Stimulated activated CD4-positive, alpha-beta T cell treated with anti-CD3 and anti-CD28 coated beads, Interleukin-2, amount 100 ng/mL, for 4 hours (primary cell): ENCODE measurements around the gene RIN3.

ENCODE experiments used
- DNase-seq: peaks from one replicate; pipeline ENCODE4 v3.0.0-alpha.2; 2020; ENCODE audit warnings: low read depth

Gene RIN3

DNA sequence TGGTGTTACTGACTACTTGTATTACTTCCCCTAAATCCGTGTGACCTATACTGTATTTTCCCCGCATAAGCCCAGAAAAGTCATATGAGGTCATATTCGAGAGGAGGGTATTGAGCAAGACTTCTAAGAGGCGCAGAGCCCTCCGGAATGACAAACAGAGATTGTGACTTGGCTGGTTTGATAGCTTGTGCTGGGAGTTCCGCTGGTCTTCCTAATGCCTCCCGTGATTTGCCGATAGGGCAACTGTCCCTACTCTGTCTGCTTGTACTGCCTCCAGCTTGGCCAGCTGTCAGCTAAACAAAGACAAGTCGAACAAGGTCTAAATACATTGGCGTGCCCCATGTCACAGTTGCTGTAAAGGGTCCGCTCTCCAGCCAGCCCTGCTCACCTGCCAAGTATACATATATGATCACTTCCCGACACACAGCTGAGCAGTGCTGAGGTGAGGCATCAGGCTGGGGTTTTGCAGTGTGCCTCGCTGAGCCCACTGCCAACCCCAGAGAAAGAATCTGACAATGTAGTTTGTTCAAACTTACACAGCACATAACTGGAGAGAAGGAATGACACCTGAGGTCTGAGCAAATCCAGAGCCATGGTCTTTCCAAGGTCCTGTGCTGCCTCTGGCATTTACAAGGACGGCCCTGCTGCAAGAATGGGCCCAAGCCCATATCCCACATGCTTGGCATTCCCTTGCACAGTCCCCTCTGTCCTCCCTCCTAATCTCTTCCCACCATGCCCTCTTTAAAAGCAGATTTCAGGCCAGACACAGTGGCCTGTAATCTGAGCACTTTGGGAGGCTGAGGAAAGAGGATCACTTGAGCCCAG lies 211.1 kb downstream of the RIN3 start:
- no peak for DNase-seq

DNA sequence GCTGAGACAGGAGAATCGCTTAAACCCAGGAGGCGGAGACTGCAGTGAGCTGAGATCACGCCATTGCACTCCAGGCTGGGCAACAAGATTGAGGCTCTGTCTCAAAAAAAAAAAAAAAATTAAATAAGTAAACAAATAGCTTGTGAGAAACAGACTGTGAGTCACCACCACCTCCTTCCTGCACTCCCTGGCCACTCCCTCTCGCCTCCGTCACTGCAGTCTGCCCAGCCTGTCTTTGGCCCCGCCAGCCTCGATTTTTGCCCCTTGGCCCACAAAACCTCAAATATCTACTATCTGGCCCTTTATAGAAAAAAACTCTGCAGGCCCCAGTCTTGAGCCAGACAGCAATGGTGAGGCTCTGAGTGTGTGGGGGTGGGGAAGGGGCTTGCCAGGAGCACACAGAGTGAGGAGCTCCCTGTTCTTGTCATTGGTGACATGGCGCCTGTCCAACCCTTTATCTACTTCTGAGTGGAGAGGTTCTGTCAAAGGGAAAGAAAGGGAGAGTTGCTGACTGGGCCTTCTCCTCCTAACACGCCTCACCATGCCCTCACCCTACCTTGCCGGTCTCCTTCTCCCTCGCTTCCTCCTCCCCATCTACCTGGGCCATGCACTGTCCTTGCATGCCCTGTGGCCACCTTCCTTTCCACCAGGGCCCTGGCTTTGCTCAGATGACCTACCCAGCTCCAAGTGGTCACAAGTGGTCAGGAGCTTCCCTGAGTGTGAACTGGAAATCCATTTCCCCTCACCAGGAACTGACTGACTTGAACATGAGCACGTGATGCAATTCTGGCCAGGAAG lies 212.8 kb downstream of the RIN3 start:
- no peak for DNase-seq

DNA sequence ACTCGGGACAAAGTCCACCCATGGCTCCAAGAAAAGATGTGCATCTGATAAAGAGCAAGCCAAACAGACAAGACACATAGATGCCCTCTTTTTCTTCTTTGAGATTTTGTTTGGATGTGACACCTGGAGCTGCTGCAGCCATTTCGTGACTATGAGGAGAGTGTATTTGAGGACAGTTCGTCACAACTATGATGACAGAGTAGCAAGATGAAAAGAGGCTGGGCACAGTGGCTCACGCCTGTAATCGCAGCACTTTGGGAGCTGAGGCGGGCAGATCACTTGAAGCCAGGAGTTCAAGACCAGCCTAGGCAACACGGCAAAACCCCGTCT lies 213.3 kb downstream of the RIN3 start:
- no peak for DNase-seq

DNA sequence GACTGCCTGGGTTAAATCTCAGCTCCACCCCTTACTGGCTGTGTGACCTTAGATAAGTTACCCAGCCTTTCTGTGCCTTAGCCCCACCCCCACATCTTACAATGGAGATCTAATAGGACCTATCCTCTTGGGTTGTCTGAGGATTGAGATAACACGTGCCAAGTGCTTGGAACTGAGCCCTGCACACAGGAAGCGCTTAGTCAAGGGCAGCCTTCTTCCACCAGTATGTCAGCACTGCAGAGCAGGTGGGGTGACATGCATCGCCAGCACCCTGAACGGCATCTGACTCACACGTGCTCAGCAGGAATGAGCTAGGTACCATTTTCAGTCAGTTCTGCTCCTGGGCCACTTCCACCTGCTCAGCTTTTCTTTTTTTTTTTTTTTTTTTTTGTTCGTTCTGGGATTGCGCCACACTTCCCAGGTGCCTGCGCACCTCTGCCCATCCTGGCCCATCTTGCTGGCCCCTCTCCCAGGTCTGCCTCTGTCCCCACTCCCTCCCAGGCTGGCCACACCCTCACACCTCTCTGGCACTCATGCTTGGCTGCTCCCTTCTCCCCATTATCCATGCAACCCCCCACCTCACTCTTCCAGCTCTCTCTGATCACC lies 215.3 kb downstream of the RIN3 start:
- DNase-seq = no peak

DNA sequence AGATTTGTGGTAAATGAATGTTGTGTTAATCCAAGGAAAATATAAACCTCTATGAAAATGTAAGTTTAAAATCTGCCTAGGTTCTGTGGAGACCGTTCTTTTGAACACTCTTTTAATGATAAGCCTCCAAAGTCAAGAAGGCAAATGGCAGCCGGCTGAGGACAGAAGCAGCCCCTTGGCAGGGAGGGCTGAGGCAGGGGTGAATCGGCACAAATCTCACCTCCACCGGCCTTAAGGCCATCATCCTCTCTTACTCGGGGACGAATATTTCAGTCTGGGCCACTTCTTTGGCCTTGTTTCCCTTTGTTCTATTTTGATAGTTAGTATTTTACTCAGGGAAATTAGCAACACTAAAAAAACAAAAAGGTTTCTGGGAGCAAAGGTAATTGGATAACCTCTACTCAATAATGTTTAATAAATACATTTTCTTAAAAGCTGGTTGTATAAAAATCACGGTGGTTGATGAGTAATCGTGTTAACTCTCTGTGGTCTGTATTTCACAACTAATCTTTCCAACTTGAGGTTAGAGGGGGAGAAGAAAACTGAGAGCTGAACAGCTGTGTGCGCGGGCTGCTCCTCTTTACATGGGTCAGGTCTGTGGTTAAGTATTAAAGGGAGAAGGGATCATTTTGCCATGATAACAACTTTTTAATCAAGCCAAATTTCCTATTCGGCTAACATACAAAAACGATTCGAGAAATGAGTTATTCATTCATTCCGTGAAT lies 216.2 kb downstream of the RIN3 start:
- DNase-seq = no peak

DNA sequence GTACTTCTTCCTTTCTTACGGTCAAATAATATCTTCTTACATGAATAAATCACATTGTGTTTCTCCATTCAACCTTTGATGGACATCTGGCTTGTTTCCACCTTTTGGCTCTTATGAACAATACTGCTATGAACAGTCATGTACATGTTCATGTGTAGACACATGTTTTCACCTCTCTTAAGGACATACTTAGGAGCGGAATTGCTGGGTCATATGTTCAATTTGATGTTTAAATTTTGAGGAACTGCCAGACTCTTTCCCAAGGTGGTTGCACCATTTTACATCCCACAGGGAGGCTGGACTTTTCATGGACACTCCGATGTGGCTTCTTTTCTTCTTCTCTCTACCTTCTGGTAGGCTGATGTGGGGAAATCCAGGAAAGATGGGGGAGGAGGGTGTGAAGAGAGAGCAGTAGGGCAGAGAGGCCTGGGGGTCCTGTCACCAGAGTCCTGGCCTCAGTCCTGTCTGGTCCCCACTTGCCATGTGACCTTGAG lies 218.1 kb downstream of the RIN3 start:
- no peak for DNase-seq

DNA sequence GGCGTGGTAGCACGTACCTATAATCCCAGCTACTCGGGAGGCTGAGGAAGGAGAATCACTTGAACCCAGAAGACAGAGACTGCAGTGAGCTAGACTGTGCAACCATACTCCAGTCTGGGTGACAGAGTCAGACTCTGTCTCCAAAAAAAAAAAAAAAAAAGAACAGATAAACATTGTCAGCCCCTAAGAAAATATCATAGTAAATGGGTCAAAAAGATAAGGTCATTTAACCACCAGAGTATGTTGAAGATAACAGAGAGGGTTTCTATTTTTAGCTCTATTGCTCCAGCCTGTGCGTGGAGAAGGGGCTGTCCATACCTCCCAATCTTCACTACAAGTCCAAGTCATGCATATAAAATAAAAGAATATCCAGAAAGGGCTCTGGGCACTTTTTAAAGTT lies 219.4 kb downstream of the RIN3 start:
- no peak for DNase-seq

DNA sequence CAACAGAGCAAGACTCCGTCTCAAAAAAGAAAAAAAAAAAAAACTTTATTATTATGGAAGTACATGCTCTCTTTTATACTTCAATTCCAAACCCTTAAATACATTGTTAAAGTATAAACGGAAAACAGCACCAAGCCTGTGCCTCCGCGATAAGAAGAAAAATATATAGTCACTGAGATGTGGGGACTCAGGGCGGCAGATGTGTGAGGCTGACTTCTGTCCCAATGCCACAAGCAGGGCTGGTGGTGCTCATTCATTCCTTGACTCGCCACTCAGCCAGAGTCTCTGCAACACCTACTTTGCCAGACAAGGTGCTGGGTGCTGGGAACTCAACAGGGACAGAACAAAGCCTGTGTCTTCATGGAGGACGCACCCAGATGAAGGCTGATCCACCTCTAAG lies 221.0 kb downstream of the RIN3 start:
- DNase-seq = no peak

DNA sequence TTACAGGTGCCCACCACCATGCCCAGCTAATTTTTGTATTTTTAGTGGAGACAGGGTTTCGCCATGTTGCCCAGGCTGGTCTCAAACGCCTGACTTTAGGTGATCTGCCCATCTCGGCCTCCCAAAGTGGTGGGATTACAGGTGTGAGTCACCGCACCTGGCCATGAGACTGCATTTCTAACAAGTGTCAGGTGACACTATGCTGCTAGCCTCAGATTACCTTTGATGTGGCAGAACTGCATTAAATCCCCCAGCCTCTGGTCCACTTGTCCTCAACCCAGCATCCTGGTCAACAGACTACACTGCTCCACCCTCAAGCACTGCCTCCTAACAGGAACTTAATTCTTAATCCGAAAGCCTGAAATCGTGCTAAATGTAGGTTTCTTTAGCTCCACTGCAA lies 221.8 kb downstream of the RIN3 start:
- no peak for DNase-seq

DNA sequence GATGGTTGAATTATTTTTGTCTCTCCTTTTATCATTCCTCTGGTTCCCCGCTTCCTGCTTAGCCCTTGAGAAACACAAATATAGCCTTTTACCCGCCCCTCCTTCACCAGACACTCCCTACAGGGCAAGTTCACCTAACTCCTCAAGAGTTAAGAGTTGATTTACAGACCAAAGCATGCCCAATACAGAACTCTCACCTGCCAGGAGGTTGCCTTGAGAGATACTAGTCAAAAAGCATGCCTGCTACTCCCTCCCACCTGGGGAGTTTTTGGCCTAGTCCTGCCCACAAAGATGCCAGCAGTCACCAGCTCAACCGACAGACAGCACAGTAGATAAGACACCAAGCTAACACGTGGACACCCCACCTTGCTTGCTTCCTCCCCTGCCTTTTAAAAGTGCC lies 223.6 kb downstream of the RIN3 start:
- DNase-seq = no peak

DNA sequence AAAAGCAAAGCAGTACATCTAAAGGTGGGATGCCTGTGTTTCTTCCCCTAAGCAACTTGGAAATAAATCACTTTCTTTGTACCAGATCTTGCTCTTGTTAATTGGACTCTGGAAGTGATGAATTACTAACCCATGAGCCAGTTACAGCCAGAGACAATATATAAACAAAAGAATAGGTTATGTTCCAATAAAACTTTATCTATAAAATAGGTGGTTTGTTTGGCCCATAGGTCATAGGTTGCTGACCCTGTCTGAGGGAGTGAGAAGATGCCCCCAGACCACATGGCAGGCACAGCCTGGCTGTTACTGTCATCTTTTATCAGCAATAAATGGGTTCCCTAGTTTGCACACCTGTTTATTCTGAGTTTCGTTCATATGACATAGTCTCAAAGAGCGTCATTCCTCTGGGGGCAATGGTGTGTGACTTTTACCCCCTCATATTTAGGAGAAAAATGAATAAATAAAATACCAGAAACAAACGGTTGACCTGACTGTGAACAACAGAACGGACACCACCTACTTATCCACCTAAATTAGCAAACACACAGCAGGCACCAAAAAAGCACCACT lies 224.1 kb downstream of the RIN3 start:
- DNase-seq = no peak
